ENCODE data around the gene COPZ1. TPM values are rescaled to one million over a fixed set of nuclear protein-coding genes. Genes with fewer than 3 reads are reported as not detected.
"Not testable (repeated sequence)": the region's sequence is repeated elsewhere in the genome, so short reads cannot be mapped to it uniquely, and the experiment has no call there.

COPZ1 gene
- total and polyA plus RNA-seq, 2 donors (not counting 1 experiment from before 2014, with no cell fraction given) = 97.9 to 305 TPM

- TF ChIP-seq EZH2 (IDR thresholded peaks at IDR 0.05; ENCODE audit: low read length, missing control alignments) (no peak), CTCF (conservative IDR thresholded peaks at IDR 0.05 in 1 of 2, IDR thresholded peaks at IDR 0.05 in 1 of 2; ENCODE audit: low read depth in 1 of 2, low read length in 2 of 2) (no peak)
- Histone ChIP-seq H3K27me3 (ENCODE audit: control insufficient read depth, insufficient read depth, low read length) (no peaks in the 10 kb centered on the region), H3K27ac (ENCODE audit: insufficient read depth, low read length) (no peak overlapping the region), H3K9me3 (ENCODE audit: control insufficient read depth, insufficient read depth, low read depth, low read length) (no peaks in the 10 kb centered on the region), H3K79me2 (ENCODE audit: control insufficient read depth, insufficient read depth, low read length) (peaks cover 10% of the 10 kb centered on the region), H3K4me3 (replicated peaks in 1 of 4; ENCODE audit: control extremely low read depth in 1 of 4, insufficient read depth in 1 of 4, low read depth in 3 of 4, low read length in 4 of 4) (no peak overlapping the region), H2AFZ (ENCODE audit: low read length) (no peak overlapping the region), H3K9ac (ENCODE audit: insufficient read depth, low read length) (no peak overlapping the region), H3K36me3 (ENCODE audit: control insufficient read depth, insufficient read depth, low read length) (no peaks in the 10 kb centered on the region), H3K4me1 (ENCODE audit: control insufficient read depth, extremely low read depth, insufficient read depth, low read length) (no peaks in the 10 kb centered on the region), H3K4me2 (ENCODE audit: extremely low read depth, insufficient read depth, low read length) (no peak overlapping the region), H4K20me1 (ENCODE audit: control insufficient read depth, extremely low read depth, insufficient read depth, low read length) (no peaks in the 10 kb centered on the region)
- DNase-seq (ENCODE audit: low read depth in 2 of 2) = no peak
Measured at GRCh38 chr12:54321363-54321762, 3.6 kb upstream of the COPZ1 start.

- DNase-seq (ENCODE audit: low read depth in 2 of 2); H3K27me3 ChIP-seq (ENCODE audit: control insufficient read depth, insufficient read depth, low read length); H3K36me3 ChIP-seq (ENCODE audit: control insufficient read depth, insufficient read depth, low read length); H4K20me1 ChIP-seq (ENCODE audit: control insufficient read depth, extremely low read depth, insufficient read depth, low read length); H2AFZ ChIP-seq (ENCODE audit: low read length); H3K9me3 ChIP-seq (ENCODE audit: control insufficient read depth, insufficient read depth, low read depth, low read length): not testable (repeated sequence)
- peak overlapping the region; percentile 99 for H3K27ac ChIP-seq (ENCODE audit: insufficient read depth, low read length)
- H3K4me3 ChIP-seq (replicated peaks in 1 of 4; ENCODE audit: control extremely low read depth in 1 of 4, insufficient read depth in 1 of 4, low read depth in 3 of 4, low read length in 4 of 4) = peak overlapping the region; percentile 94 to 100 (median 100)
- peak overlapping the region; percentile 97 for H3K9ac ChIP-seq (ENCODE audit: insufficient read depth, low read length)
- H3K4me2 ChIP-seq (ENCODE audit: extremely low read depth, insufficient read depth, low read length) = peak overlapping the region; percentile 75
- H3K79me2 ChIP-seq (ENCODE audit: control insufficient read depth, insufficient read depth, low read length) = peaks cover 34% of the 10 kb centered on the region
- peaks cover 14% of the 10 kb centered on the region for H3K4me1 ChIP-seq (ENCODE audit: control insufficient read depth, extremely low read depth, insufficient read depth, low read length)
Measured at GRCh38 chr12:54325442-54326109, 645 bp downstream of the COPZ1 start.

GRCh38 chr12:54328595-54329337, 3.8 kb downstream of the COPZ1 start:
- H3K4me1 ChIP-seq (ENCODE audit: control insufficient read depth, extremely low read depth, insufficient read depth, low read length) = peaks cover 18% of the 10 kb centered on the region
- H3K27me3 ChIP-seq (ENCODE audit: control insufficient read depth, insufficient read depth, low read length) = no peaks in the 10 kb centered on the region
- H4K20me1 ChIP-seq (ENCODE audit: control insufficient read depth, extremely low read depth, insufficient read depth, low read length) = no peaks in the 10 kb centered on the region
- no peak overlapping the region for H3K9ac ChIP-seq (ENCODE audit: insufficient read depth, low read length)
- no peak for TF ChIP-seq CTCF (conservative IDR thresholded peaks at IDR 0.05 in 1 of 2, IDR thresholded peaks at IDR 0.05 in 1 of 2; ENCODE audit: low read depth in 1 of 2, low read length in 2 of 2)
- TF ChIP-seq EZH2 (IDR thresholded peaks at IDR 0.05; ENCODE audit: low read length, missing control alignments) = no peak
- no peak for DNase-seq (ENCODE audit: low read depth in 2 of 2)
- H2AFZ ChIP-seq (ENCODE audit: low read length) = no peak overlapping the region
- no peaks in the 10 kb centered on the region for H3K36me3 ChIP-seq (ENCODE audit: control insufficient read depth, insufficient read depth, low read length)
- H3K9me3 ChIP-seq (ENCODE audit: control insufficient read depth, insufficient read depth, low read depth, low read length) = no peaks in the 10 kb centered on the region
- peak overlapping the region; percentile 29 for H3K27ac ChIP-seq (ENCODE audit: insufficient read depth, low read length)
- H3K79me2 ChIP-seq (ENCODE audit: control insufficient read depth, insufficient read depth, low read length) = peaks cover 47% of the 10 kb centered on the region
- H3K4me2 ChIP-seq (ENCODE audit: extremely low read depth, insufficient read depth, low read length) = no peak overlapping the region
- no peak overlapping the region for H3K4me3 ChIP-seq (replicated peaks in 1 of 4; ENCODE audit: control extremely low read depth in 1 of 4, insufficient read depth in 1 of 4, low read depth in 3 of 4, low read length in 4 of 4)
